PC-3 (cell line): ENCODE results near the gene MYRFL. TPM values are rescaled to one million over a fixed set of nuclear protein-coding genes. Genes with fewer than 3 reads are reported as not detected.

ENCODE experiments used
- ATAC-seq: fragments of 200-7000 bp; cut with Tn5 transposase; 2 replicates; pipeline ENCODE4 v1.9.1; 2020; ENCODE audit warnings: mild to moderate bottlenecking, moderate library complexity
- BruUV-seq: library from RNA; stranded (reverse); fragments of 400-500 nt; replicated peaks from 2 replicates; lab custom pipeline; 2021; lab: Mats Ljungman, UMichigan
- CTCF ChIA-PET: fragments of 300-600 bp; sonication (Branson Sonifier 250); formaldehyde crosslinking; loops from one replicate; lab custom pipeline; 2022; ENCODE audit warnings: antibody characterized with exemption; lab: Charles Lee
- POLR2A ChIA-PET: fragments of 300-600 bp; sonication (Branson Sonifier 250); formaldehyde crosslinking; loops from one replicate; lab custom pipeline; 2022; ENCODE audit warnings: antibody characterized with exemption; ENCODE audit not compliant: unreplicated experiment; lab: Charles Lee
- DNase-seq: peaks from one replicate; pipeline ENCODE4 v3.0.0-alpha.2; 2015
- H2AFZ ChIP-seq: fragments of 300-600 bp; sonication (generic); 2 replicates; pipeline ENCODE4 v1.6.0; 2016; ENCODE audit warnings: antibody characterized with exemption, low read length
- H3F3A ChIP-seq: fragments of 300-600 bp; sonication (generic); one replicate; pipeline ENCODE4 v1.6.0; 2017; ENCODE audit warnings: antibody characterized with exemption, low read length, control low read depth, mild to moderate bottlenecking; ENCODE audit not compliant: unreplicated experiment
- H3K27ac ChIP-seq: fragments of 300-600 bp; sonication (generic); 2 replicates; pipeline ENCODE4 v1.5.1; 2016; ENCODE audit warnings: mild to moderate bottlenecking, low read length
- H3K27me3 ChIP-seq: fragments of 300-600 bp; sonication (generic); 2 replicates; pipeline ENCODE4 v1.6.1; 2016; ENCODE audit warnings: low read length, mixed read lengths
- H3K36me3 ChIP-seq: fragments of 300-600 bp; sonication (generic); 2 replicates; pipeline ENCODE4 v1.6.1; 2016; ENCODE audit warnings: low read depth, mixed run types, low read length, mixed read lengths
- H3K4me1 ChIP-seq: fragments of 300-600 bp; sonication (generic); 2 replicates; pipeline ENCODE4 v1.5.1; 2016; ENCODE audit warnings: low read length; ENCODE audit not compliant: insufficient read depth
- H3K4me2 ChIP-seq: fragments of 300-600 bp; sonication (generic); 2 replicates; pipeline ENCODE4 v1.6.0; 2016; ENCODE audit warnings: low read length
- H3K4me3 ChIP-seq: fragments of 300-600 bp; sonication (generic); 2 replicates; pipeline ENCODE4 v1.5.1; 2016; ENCODE audit warnings: mild to moderate bottlenecking, low read length, mixed read lengths
- H3K79me2 ChIP-seq: fragments of 300-600 bp; sonication (generic); 2 replicates; pipeline ENCODE4 v1.6.1; 2017; ENCODE audit warnings: low read length, mixed read lengths
- H3K9ac ChIP-seq: fragments of 300-600 bp; sonication (generic); 2 replicates; pipeline ENCODE4 v1.6.0; 2016; ENCODE audit warnings: mild to moderate bottlenecking, low read length
- H3K9me2 ChIP-seq: fragments of 300-600 bp; sonication (generic); replicated peaks from 2 replicates; pipeline ENCODE4 v1.6.1; 2016; ENCODE audit warnings: mixed run types, low read length, mixed read lengths
- H3K9me3 ChIP-seq: fragments of 300-600 bp; sonication (generic); 2 replicates; pipeline ENCODE4 v1.6.1; 2016; ENCODE audit warnings: low read length, mixed read lengths
- H4K20me1 ChIP-seq: fragments of 300-600 bp; sonication (generic); 2 replicates; pipeline ENCODE4 v1.6.1; 2016; ENCODE audit warnings: low read length, mixed read lengths
- CTCF ChIP-seq: fragments of 300-600 bp; sonication (generic); conservative IDR thresholded peaks from 2 replicates; pipeline ENCODE4 v1.5.1; 2017; ENCODE audit warnings: antibody characterized with exemption, low read depth, mild to moderate bottlenecking, low read length
- EZH2 ChIP-seq: fragments of 300-600 bp; sonication (generic); IDR thresholded peaks from one replicate; pipeline ENCODE4 v1.6.1; 2017; ENCODE audit warnings: antibody characterized with exemption, mild to moderate bottlenecking, low read length; ENCODE audit not compliant: unreplicated experiment
- EZH2phosphoT487 ChIP-seq: fragments of 300-600 bp; sonication (generic); IDR thresholded peaks from 2 replicates; pipeline ENCODE4 v1.6.1; 2018; ENCODE audit warnings: mild to moderate bottlenecking, antibody characterized with exemption, low read length, borderline replicate concordance
- intact Hi-C: fragments of 100-400 bp; cut with micrococcal nuclease; formaldehyde crosslinking; loops from 2 replicates; pipeline ENCODE4 v1.9.0; 2023
- total RNA-seq: library from RNA; depleted of rRNA; stranded (reverse); fragments of >200 nt; gene quantifications from 2 replicates; pipeline ENCODE4 v1.2.3, GENCODE V29; 2014

MYRFL gene
- total RNA-seq, 1 experiment from 2014 or later = not detected

- H3K9ac ChIP-seq = no peak overlapping the region
- ChIA-PET POLR2A (no interaction called here), CTCF (no interaction called here)
- no peak overlapping the region for H3K4me3 ChIP-seq
- no peaks in the 10 kb centered on the region for H3F3A ChIP-seq
- no peak for DNase-seq
- no peak for TF ChIP-seq EZH2
- TF ChIP-seq EZH2phosphoT487 = no peak
- no peak for TF ChIP-seq CTCF
- no peaks in the 10 kb centered on the region for H3K4me1 ChIP-seq
- H3K4me2 ChIP-seq = no peak overlapping the region
- no peaks in the 10 kb centered on the region for H3K27me3 ChIP-seq
- no peaks in the 10 kb centered on the region for H4K20me1 ChIP-seq
- peaks cover 5% of the 10 kb centered on the region; the same call in 1 of the 2 replicates for H3K9me3 ChIP-seq
- H2AFZ ChIP-seq = peak overlapping the region; percentile 47; the same call in 1 of the 2 replicates
- H3K9me2 ChIP-seq = no peaks in the 10 kb centered on the region
- H3K36me3 ChIP-seq = no peaks in the 10 kb centered on the region
- BruUV-seq = no TSS peak
- no peak overlapping the region for H3K27ac ChIP-seq
- ATAC-seq = no peak
- intact Hi-C loops = no loop called here
- no peaks in the 10 kb centered on the region for H3K79me2 ChIP-seq
These were observed 91.7 kb downstream of the MYRFL start for GRCh38 chr12:69916544-69917235.

- Histone ChIP-seq H3K9ac (no peak overlapping the region), H3K4me1 (no peaks in the 10 kb centered on the region), H3F3A (no peaks in the 10 kb centered on the region), H3K36me3 (no peaks in the 10 kb centered on the region), H3K27ac (no peak overlapping the region), H3K79me2 (no peaks in the 10 kb centered on the region), H3K9me2 (no peaks in the 10 kb centered on the region), H4K20me1 (no peaks in the 10 kb centered on the region), H3K4me2 (no peak overlapping the region), H3K9me3 (peaks cover 5% of the 10 kb centered on the region; the same call in 1 of the 2 replicates), H3K4me3 (no peak overlapping the region), H3K27me3 (no peaks in the 10 kb centered on the region), H2AFZ (no peak overlapping the region)
- no peak for ATAC-seq
- no peak for DNase-seq
- BruUV-seq = no TSS peak
- ChIA-PET CTCF (no interaction called here), POLR2A (no interaction called here)
- intact Hi-C loops = no loop called here
- no peak for TF ChIP-seq EZH2phosphoT487
- TF ChIP-seq CTCF = no peak
- TF ChIP-seq EZH2 = no peak
These were observed 93.3 kb downstream of the MYRFL start for GRCh38 chr12:69918287-69918686.

GRCh38 chr12:69919495-69919894 is 94.5 kb downstream of the MYRFL start:
- Histone ChIP-seq H3K4me3 (no peak overlapping the region), H3K27ac (no peak overlapping the region), H3K79me2 (no peaks in the 10 kb centered on the region), H3K27me3 (no peaks in the 10 kb centered on the region), H3K36me3 (no peaks in the 10 kb centered on the region), H2AFZ (no peak overlapping the region; the same call in 1 of the 2 replicates), H3F3A (no peaks in the 10 kb centered on the region), H4K20me1 (no peaks in the 10 kb centered on the region), H3K9me2 (no peaks in the 10 kb centered on the region), H3K9ac (no peak overlapping the region), H3K4me2 (no peak overlapping the region), H3K4me1 (no peaks in the 10 kb centered on the region), H3K9me3 (peaks cover 5% of the 10 kb centered on the region; the same call in 1 of the 2 replicates)
- ChIA-PET CTCF (no interaction called here), POLR2A (no interaction called here)
- no TSS peak for BruUV-seq
- ATAC-seq (no peak), DNase-seq (no peak)
- TF ChIP-seq CTCF (no peak), EZH2phosphoT487 (no peak), EZH2 (no peak)
- intact Hi-C loops = no loop called here
